Sigmoid colon (tissue), 4 donors: ENCODE results near the gene SEPTIN7.

Source experiments
- CTCF ChIP-seq, 4 experiments: fragments of 450-650 bp in 3 of 4; fragments of 200-600 bp in 1 of 4; IDR thresholded peaks; one replicate each; pipeline ENCODE4 v1.5.1; 2016 to 2019; ENCODE audit warnings: antibody characterized with exemption in 4 of 4, mild to moderate bottlenecking in 3 of 4, moderate library complexity in 2 of 4
- POLR2A ChIP-seq, 2 donors: fragments of 450-650 bp; IDR thresholded peaks; one replicate each; pipeline ENCODE4 v1.6.1; 2016; ENCODE audit warnings: antibody characterized with exemption in 2 of 2, mild to moderate bottlenecking in 2 of 2, moderate library complexity in 2 of 2
- POLR2AphosphoS5 ChIP-seq, 4 donors: sonication (generic); formaldehyde crosslinking; IDR thresholded peaks; one replicate each; pipeline ENCODE4 v1.6.1; 2017; ENCODE audit warnings: antibody characterized with exemption in 4 of 4

GRCh38 chr7:35773994-35774393 lies 26.9 kb upstream of the SEPTIN7 start:
- TF ChIP-seq CTCF (IDR thresholded peaks at IDR 0.05): no peak
- no peak for TF ChIP-seq POLR2A (IDR thresholded peaks at IDR 0.05)
- TF ChIP-seq POLR2AphosphoS5 (IDR thresholded peaks at IDR 0.05): no peak
